Measurements from ENCODE around the gene PGGT1B. TPM values are rescaled to one million over a fixed set of nuclear protein-coding genes. Genes with fewer than 3 reads are reported as not detected.

PGGT1B gene
- total RNA-seq, 4 donors from 2014 or later = 19.9 to 30.8 (median 20.9) TPM

GRCh38 chr5:115193295-115193694 lies 69.4 kb downstream of the PGGT1B start:
- DNase-seq = no peak
- Histone ChIP-seq H3K27ac (no peak overlapping the region), H3K4me1 (no peaks in the 10 kb centered on the region), H3K36me3 (no peaks in the 10 kb centered on the region), H3K9me3 (no peaks in the 10 kb centered on the region), H3K27me3 (no peaks in the 10 kb centered on the region), H3K4me3 (replicated peaks in 1 of 3) (no peak overlapping the region)
- TF ChIP-seq, protein P1, sequence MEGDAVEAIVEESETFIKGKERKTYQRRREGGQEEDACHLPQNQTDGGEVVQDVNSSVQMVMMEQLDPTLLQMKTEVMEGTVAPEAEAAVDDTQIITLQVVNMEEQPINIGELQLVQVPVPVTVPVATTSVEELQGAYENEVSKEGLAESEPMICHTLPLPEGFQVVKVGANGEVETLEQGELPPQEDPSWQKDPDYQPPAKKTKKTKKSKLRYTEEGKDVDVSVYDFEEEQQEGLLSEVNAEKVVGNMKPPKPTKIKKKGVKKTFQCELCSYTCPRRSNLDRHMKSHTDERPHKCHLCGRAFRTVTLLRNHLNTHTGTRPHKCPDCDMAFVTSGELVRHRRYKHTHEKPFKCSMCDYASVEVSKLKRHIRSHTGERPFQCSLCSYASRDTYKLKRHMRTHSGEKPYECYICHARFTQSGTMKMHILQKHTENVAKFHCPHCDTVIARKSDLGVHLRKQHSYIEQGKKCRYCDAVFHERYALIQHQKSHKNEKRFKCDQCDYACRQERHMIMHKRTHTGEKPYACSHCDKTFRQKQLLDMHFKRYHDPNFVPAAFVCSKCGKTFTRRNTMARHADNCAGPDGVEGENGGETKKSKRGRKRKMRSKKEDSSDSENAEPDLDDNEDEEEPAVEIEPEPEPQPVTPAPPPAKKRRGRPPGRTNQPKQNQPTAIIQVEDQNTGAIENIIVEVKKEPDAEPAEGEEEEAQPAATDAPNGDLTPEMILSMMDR (IDR thresholded peaks at IDR 0.05) = no peak
- no peak for TF ChIP-seq POLR2A (IDR thresholded peaks at IDR 0.05)
- intact Hi-C loops (cut with DNase I) = no loop called here

DNA sequence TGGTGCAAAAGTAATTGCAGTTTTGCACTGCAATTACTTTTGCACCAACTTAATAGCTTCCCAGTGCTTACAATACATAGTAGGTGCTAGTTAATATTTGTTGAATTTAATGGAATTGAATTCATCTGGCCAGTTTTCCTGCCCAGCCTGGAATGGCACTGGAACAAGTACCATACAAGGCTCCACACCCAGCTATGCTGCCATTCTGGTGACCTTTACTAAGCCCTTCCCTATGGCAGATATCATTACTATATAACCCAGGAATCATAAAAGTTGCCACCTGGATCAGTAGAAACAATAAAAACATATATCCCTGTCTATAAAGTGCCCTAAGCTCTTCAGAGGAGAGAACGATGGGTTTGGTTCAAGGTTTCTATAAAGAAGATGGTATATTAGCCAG lies 70.6 kb downstream of the PGGT1B start:
- TF ChIP-seq POLR2A (IDR thresholded peaks at IDR 0.05) = no peak
- TF ChIP-seq, protein P1 (IDR thresholded peaks at IDR 0.05) = no peak
- no peak for DNase-seq
- WGBS, 2 donors = 95 to 98% methylated on average over 1 of the region's 1 CpG
- no peaks in the 10 kb centered on the region for H3K4me1 ChIP-seq
- H3K36me3 ChIP-seq = no peaks in the 10 kb centered on the region
- H3K9me3 ChIP-seq = no peaks in the 10 kb centered on the region
- no peak overlapping the region for H3K4me3 ChIP-seq (replicated peaks in 1 of 3)
- no peaks in the 10 kb centered on the region for H3K27me3 ChIP-seq
- intact Hi-C loops (cut with DNase I) = no loop called here
- H3K27ac ChIP-seq = no peak overlapping the region

GRCh38 chr5:115191474-115192031 lies 71.1 kb downstream of the PGGT1B start:
- no peak overlapping the region for H3K4me3 ChIP-seq (replicated peaks in 1 of 3)
- H3K27me3 ChIP-seq = no peaks in the 10 kb centered on the region
- no peaks in the 10 kb centered on the region for H3K9me3 ChIP-seq
- intact Hi-C loops (cut with DNase I) = no loop called here
- no peak overlapping the region for H3K27ac ChIP-seq
- no peaks in the 10 kb centered on the region for H3K4me1 ChIP-seq
- DNase-seq = no peak
- TF ChIP-seq, protein P1 (IDR thresholded peaks at IDR 0.05) = no peak
- TF ChIP-seq POLR2A (IDR thresholded peaks at IDR 0.05) = no peak
- WGBS, 2 donors = 65 to 69% methylated on average over 8 of the region's 8 CpGs
- H3K36me3 ChIP-seq = no peaks in the 10 kb centered on the region

- no peak overlapping the region for H3K4me3 ChIP-seq (replicated peaks in 1 of 3)
- H3K4me1 ChIP-seq = no peaks in the 10 kb centered on the region
- H3K9me3 ChIP-seq = no peaks in the 10 kb centered on the region
- H3K27me3 ChIP-seq = no peaks in the 10 kb centered on the region
- H3K36me3 ChIP-seq = no peaks in the 10 kb centered on the region
- no peak for TF ChIP-seq POLR2A (IDR thresholded peaks at IDR 0.05)
- TF ChIP-seq, protein P1 (IDR thresholded peaks at IDR 0.05) = no peak
- no peak for DNase-seq
- intact Hi-C loops (cut with DNase I) = no loop called here
- H3K27ac ChIP-seq = no peak overlapping the region
- 80 to 88% methylated on average over 4 of the region's 4 CpGs for WGBS, 2 donors
Measured at GRCh38 chr5:115190388-115190787, 72.3 kb downstream of the PGGT1B start.

DNA sequence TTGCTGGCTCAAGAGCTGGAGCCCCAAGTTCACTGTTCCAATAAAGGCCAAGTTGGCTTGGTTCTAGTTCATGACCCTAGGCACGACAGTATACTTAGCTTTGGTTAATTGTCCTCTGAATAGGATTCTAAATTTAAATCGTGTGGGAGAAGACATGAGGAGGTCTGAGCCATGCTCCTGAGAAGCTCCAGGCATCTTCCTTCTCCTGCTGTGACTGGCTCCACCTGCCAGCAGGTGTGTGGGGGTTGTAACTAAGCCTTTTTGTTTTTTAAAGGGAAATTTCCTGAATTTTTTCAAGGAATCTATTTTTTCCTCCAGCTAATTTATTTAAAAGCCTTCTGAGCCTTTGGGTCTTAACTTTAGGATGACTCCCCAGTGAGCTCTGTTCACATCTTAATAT lies 72.8 kb downstream of the PGGT1B start:
- Histone ChIP-seq H3K27ac (no peak overlapping the region), H3K4me3 (replicated peaks in 1 of 3) (no peak overlapping the region), H3K4me1 (no peaks in the 10 kb centered on the region), H3K27me3 (no peaks in the 10 kb centered on the region), H3K9me3 (no peaks in the 10 kb centered on the region), H3K36me3 (no peaks in the 10 kb centered on the region)
- TF ChIP-seq, protein P1 (IDR thresholded peaks at IDR 0.05) = no peak
- no peak for TF ChIP-seq POLR2A (IDR thresholded peaks at IDR 0.05)
- no peak for DNase-seq
- intact Hi-C loops (cut with DNase I) = no loop called here
- WGBS, 2 donors = 44 to 45% methylated on average over 2 of the region's 2 CpGs

Measured in thyroid gland (tissue), 4 donors.